Stimulated activated naive CD8-positive, alpha-beta T cell treated with anti-CD3 and anti-CD28 coated beads, Interleukin-15, Interleukin-2, amounts not matched to agents 100 U/mL and 50 U/mL, for 24 hours (primary cell): ENCODE data around the gene COL23A1.

Experiments used
- ATAC-seq: fragments of 150-1000 bp; cut with Tn5 transposase; one replicate; pipeline ENCODE4 v1.10.0; 2021
- DNase-seq: peaks from one replicate; pipeline ENCODE4 v3.0.0; 2021

The COL23A1 gene

DNA sequence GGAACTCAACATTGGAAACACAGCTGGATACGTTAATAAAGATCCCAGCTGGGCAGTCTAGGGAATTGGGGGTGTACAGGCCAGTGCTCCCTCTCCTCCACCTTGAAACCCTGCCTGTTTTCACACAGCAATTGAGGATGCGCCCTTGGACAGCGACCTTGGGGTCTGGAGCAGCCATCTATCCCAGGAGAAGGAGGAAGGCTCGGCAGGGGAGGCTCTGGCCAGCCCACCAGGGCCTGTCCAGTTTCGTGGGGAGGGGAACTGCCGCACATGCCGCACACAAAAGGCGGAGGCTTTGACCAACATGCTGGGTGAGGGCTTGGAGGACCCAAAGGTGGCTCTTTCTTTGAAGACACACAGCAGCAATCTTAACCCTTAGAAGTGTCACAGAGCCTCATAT is 1.4 kb downstream of the COL23A1 start:
- ATAC-seq (no peak), DNase-seq (no peak)

DNA sequence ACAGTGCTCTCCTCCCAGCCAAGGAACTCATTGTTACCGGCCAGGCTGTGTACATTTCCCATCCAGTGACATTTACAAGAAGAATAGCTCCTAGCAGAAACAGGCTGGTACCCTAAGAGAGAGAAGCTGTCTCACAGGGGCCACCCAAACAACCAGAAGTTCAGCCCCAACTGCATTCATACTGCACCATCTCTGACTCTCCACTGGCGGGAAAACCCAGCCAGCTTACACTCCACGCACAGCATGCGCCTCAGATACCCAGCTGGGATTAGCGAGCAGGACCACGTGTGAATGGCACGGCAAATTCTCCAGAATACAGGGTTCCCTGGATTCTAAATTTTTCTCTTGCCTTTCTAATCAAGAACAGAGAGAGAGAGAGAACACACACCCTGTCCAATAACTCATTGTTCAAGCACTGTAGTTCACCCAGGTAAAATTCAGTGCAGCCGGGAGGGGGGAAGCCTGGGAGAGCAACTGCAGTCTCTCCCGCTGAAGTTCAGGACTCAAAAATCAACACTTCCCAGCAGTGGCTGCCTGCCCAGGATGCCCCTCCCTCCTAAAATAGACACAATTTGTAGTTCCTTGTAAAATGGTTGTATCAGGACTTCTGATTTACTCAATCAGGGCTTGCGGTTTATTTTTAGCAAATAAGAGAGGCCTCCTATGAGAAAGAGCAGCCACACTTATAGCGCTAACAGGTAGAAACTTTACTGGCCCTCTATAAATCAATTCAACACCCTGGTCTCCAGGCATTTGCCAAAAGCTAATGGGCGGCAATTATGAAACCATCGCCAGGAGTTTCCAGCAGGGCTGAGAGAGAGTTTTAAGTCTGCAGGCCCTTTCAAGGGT is 2.2 kb downstream of the COL23A1 start:
- ATAC-seq (no peak), DNase-seq (no peak)

- no peak for DNase-seq
- no peak for ATAC-seq
These were observed 3.8 kb downstream of the COL23A1 start for GRCh38 chr5:178586396-178586795.

GRCh38 chr5:178585421-178585820 is 4.8 kb downstream of the COL23A1 start:
- peak; percentile 68 for ATAC-seq

GRCh38 chr5:178583279-178583678 is 6.9 kb downstream of the COL23A1 start:
- no peak for ATAC-seq
- no peak for DNase-seq

More at GRCh38 chr5:178585421-178585820, 4.8 kb downstream of the COL23A1 start:
- peak; percentile 24 for DNase-seq

DNA sequence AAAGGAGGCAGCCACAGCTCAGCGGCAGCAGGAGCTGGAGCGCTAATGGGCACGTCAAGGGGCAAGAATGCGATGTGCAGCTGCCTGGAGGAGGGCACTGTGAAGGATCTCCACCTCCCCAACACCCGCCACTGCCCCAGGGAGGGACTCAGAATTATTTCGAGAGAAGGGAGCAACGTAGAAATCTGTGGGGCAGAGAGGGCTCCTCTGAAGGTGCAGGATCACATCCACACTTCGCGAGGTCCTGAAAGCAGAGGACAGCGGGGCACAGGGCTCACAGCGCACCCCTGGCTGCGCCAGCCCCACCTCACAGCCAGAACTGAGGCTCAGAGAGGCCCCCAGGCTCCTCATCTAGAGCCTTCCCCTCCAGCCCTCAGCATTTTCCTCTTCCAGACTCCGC is 7.9 kb downstream of the COL23A1 start:
- no peak for DNase-seq
- ATAC-seq = no peak

DNA sequence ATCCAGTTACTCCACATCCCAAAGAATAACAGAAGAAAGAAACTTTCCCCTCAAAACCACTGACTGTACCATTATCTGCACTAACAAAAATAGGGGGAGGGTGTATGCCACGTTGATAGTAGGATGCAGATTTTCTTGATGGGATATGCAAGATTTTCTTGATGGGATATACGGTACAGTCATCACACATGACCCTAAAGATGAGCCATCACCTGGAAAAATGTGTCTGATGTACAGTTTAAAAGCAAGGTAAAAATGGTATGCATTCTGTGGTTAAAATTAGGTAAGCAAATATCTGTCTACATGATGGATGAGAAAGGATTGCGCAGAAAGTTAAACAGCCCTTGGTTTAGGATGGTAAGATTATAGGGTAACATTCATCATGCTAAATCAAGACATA is 8.6 kb downstream of the COL23A1 start:
- DNase-seq = no peak
- ATAC-seq = no peak

DNA sequence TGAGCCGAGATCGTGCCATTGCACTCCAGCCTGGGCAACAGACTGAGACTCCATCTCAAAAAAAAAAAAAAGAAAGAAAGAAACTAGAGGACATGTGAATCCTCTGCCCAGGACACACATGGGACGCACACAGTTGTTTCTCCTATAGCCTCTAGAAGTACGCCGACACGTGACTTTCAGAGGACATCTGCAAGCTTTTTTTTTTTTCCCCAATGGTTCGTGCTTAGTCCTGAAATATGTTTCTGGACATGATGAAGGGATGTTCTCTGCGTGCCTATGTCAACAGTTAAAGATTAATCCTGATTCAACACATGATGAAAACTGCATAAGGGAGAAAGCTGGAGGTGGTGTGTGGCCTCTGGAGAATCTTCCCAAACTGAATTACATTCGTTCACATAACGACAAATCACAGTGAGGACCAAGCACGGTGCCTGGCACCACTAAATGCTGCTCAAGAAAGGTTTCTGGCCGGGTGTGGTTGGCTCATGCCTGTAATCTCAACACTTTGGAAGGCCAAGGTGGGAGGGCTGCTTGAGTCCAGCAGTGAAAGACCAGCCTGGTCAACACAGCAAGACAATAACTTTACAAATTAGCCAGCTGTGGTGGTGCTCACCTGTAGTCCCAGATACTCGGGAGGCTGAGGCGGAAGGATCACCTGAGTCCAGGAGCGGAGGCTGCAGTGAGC is 9.8 kb downstream of the COL23A1 start:
- DNase-seq (no peak), ATAC-seq (no peak)

- DNase-seq (no peak), ATAC-seq (no peak)
These were observed 12.2 kb downstream of the COL23A1 start for GRCh38 chr5:178577944-178578343.

GRCh38 chr5:178577376-178577839 is 12.8 kb downstream of the COL23A1 start:
- no peak for ATAC-seq
- no peak for DNase-seq

DNA sequence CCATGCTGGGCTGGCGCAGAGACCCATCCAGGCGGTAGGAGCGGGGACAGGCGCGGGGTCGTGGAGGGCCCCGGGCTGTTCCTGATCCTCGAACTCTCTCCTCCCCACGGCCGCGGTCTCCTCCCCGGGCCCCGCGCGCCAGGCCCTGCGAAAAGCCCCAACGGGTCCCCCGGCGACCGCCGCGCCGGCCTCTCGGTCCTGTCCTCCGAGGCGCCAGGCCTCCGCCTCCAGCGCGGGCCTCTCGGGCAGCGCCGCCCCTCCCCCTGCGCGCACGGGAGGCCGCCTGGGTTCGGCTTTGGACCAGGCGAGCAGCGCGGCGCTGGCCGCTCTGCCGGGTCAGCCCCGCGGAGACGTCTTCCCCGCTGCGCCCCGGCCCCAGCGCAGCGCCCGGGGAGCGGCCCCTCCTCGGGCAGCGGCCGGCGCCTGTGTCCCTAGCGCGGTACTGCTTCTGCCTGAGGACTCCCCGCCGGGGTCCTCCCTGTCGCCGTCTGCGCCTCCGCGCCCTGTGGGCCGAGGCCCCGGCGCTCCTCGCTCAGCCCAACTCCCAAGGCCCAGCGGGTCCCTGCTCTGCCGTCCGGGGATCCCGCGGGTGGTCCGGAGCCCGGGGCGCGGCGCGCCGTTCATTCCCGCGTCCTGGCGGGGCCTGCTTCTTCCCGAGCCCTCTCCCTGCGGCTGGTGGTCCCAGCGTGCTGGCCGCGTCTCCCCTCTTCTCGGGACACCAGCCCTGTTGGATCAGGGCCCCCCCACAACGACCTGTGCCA is 13.4 kb downstream of the COL23A1 start:
- no peak for DNase-seq
- no peak for ATAC-seq

GRCh38 chr5:178573216-178573615 is 17.0 kb downstream of the COL23A1 start:
- DNase-seq = no peak
- no peak for ATAC-seq

- no peak for DNase-seq
- no peak for ATAC-seq
These were observed 17.6 kb downstream of the COL23A1 start for GRCh38 chr5:178572617-178573016.

- no peak for DNase-seq
- no peak for ATAC-seq
These were observed 20.7 kb downstream of the COL23A1 start for GRCh38 chr5:178569485-178569884.

DNA sequence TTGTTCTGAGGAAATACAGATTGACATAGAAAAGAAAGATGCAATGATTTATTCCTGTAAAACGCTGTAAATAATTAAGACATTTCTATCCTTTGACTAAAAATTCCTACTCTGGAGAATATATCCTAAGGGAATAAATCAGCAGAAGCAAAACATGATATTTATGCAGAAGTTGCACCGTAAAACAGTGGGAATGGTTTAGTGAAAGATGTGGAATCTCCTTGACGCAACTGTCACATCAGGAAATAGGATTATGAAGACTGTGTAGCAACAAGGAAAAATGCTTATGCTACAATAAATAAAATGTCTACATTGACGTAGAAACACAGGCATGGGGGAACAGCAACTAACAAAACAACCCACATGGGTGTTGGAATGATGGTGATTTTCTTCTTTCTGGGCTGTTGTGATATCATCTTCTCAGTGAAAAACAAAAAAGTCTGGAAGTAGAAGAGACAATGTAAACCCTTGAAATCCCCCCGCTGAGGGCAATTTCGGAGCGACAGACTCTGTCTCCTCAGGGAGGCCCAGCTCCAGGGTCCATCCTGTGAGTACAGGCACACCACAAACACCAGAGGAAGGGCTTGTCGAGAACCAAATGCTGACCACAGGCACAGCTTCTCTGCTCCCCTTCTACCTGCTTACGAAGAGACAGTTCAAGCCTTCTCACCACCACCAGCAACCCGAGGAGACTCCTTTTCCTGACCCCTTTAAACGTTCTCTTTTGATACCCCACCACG is 25.2 kb downstream of the COL23A1 start:
- no peak for ATAC-seq
- DNase-seq = no peak

DNA sequence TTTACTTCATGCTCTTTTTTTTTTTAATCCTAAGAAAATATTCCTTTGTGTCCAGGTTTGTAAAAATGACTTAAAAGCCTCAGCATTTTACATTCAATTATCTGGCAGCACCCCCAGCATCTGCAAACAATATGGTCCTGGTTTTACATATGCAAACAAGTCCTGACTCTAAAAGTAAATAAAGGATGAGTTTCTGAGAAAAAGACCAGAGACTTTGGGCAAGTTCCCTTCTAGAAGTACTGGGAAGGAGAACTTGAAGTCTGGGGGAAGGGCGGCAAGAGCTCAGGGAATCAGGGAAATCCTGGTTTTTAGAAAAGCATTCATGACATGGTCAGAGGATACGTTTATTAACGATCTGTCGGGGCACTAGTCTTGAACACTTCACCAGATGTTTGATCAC is 25.8 kb downstream of the COL23A1 start:
- no peak for DNase-seq
- ATAC-seq = no peak

- no peak for DNase-seq
- ATAC-seq = no peak
These were observed 26.6 kb downstream of the COL23A1 start for GRCh38 chr5:178563621-178564020.

DNA sequence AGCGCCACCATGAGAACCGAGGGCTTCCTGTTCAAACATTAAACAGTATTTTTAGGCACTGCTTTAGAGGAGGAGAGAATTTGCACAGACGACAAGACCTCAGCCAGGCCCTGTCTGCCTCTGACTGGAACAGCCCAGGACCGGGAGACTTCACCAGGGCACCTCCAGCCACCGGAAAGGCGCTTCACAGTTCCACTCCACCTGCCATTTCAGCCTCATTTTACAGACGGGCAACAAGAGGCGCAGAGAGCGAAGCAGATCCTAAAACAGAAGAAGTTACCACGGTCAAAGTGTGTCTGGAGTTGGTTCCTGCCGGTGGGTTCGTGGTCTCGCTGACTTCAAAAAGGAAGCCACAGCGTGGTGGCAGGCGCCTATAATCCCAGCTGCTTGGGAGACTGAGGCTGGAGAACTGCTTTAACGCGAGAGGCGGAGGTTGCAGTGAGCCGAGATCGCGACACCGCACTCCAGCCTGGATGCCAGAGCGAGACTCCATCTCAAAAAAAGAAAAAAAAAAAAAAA is 28.4 kb downstream of the COL23A1 start:
- ATAC-seq (no peak), DNase-seq (no peak)

DNA sequence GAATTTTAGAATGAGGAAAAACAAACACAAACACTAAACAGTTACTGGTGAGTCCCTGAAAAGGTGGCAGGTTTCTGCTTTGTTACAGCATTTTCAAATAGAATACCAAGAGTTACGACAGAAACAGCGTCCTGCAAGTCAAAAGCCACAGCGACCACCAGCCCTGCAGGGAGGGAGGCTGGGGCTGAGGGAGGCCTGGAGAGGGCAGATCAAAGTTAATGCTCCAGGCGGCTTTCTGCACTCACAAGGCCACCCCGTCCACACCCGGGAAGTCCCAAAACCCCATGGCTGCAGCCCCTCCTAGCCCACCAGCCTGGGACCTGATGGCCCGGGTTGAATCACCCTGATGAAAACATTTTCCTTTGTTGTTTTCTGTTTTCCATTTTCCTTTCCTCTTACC is 29.3 kb downstream of the COL23A1 start:
- ATAC-seq (no peak), DNase-seq (no peak)

DNA sequence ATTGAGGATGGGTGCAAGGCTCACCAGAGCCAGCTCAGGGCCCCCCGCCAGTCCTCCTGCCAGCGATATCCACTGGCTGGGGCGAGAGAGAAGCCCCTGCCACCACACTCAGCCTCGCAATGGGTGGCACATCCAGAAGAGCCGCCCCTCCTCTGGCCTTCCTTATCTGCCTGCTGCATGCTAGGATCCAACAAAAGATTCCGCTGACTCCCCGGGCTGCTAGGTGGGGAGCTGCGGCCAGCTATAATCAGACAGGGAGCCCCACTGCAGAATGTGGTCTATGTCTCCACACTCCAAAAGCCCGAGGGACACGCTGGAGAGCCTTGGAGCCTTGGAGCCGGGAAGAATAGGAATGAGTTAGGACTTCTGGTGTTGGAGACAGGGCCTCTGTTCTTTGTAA is 32.8 kb downstream of the COL23A1 start:
- no peak for ATAC-seq
- no peak for DNase-seq

GRCh38 chr5:178555771-178556211 is 34.4 kb downstream of the COL23A1 start:
- no peak for DNase-seq
- ATAC-seq = no peak

- no peak for DNase-seq
- no peak for ATAC-seq
These were observed 35.2 kb downstream of the COL23A1 start for GRCh38 chr5:178555005-178555404.
